ENCODE results near the gene SMNDC1. TPM values are rescaled to one million over a fixed set of nuclear protein-coding genes. Genes with fewer than 3 reads are reported as not detected.

Gene SMNDC1
- 36.2 and 40.2 TPM in 2 replicates for total RNA-seq (2013; cell fraction: nucleolus; rRNA removed)
- 4.6 and 7.8 TPM in 2 replicates for total RNA-seq (2014; rRNA removed)
- total RNA-seq (2014; rRNA removed; fragmentation: Illumina TruSeq; extraction: Trizol): 11.0 and 12.3 TPM in 2 replicates
- 32.8 and 37.2 TPM in 2 replicates for total RNA-seq (2021)
- polyA plus RNA-seq (2011; ENCODE audit: low read depth): 7.3 TPM
- polyA plus RNA-seq (2011; rRNA removed): 17.1 and 25.3 TPM in 2 replicates
- 6.1 and 6.5 TPM in 2 replicates for polyA plus RNA-seq (2011; cell fraction: cytosol; rRNA removed)
- 10.0 and 12.6 TPM in 2 replicates for polyA plus RNA-seq (2011; cell fraction: nucleus; rRNA removed)
- 14.0 and 21.2 TPM in 2 replicates for polyA plus RNA-seq (2012)
- 35.3 and 44.0 TPM in 2 replicates for polyA plus RNA-seq (2014; fragmentation: Illumina TruSeq; extraction: Trizol)
- 10 to 100 TPM; 10.1 to 12.9 TPM for polyA plus RNA-seq (2014; fragmentation: Nextera tagmentation; extraction: Ambion mirVana)
- polyA plus RNA-seq (2014; rRNA removed): 12.5 and 19.1 TPM in 2 replicates
- polyA plus RNA-seq (2016; fragmentation: Nextera tagmentation; extraction: Ambion mirVana): 10 to 100 TPM; 22.7 to 26.5 TPM
- polyA minus RNA-seq (2011; rRNA and poly(A)+ RNA removed): 4.6 and 9.4 TPM in 2 replicates
- 4.4 and 8.5 TPM in 2 replicates for polyA minus RNA-seq (2011; cell fraction: cytosol; rRNA and poly(A)+ RNA removed)
- 11.8 and 21.9 TPM in 2 replicates for polyA minus RNA-seq (2011; cell fraction: nucleus; rRNA and poly(A)+ RNA removed)
- Bru-seq, nascent RNA: percentile 96 among the genes with signal in this experiment
- percentile 94 among the genes with signal in this experiment for BruChase-seq, experiment 1, labeled RNA remaining after a 6-hour chase
- percentile 94 among the genes with signal in this experiment for BruChase-seq, experiment 2, labeled RNA remaining after a 2-hour chase
- long read RNA-seq, experiment 1, full-length matches to known transcripts: 11 of 13 reads
- long read RNA-seq, experiment 1, partial matches to known transcripts: 1 of 13 reads
- long read RNA-seq, experiment 1, other reads (novel, unspliced or antisense): 1 of 13 reads
- long read RNA-seq, experiment 2, full-length matches to known transcripts: 1 of 20 reads
- long read RNA-seq, experiment 2, partial matches to known transcripts: 15 of 20 reads
- long read RNA-seq, experiment 2, other reads (novel, unspliced or antisense): 4 of 20 reads

DNA sequence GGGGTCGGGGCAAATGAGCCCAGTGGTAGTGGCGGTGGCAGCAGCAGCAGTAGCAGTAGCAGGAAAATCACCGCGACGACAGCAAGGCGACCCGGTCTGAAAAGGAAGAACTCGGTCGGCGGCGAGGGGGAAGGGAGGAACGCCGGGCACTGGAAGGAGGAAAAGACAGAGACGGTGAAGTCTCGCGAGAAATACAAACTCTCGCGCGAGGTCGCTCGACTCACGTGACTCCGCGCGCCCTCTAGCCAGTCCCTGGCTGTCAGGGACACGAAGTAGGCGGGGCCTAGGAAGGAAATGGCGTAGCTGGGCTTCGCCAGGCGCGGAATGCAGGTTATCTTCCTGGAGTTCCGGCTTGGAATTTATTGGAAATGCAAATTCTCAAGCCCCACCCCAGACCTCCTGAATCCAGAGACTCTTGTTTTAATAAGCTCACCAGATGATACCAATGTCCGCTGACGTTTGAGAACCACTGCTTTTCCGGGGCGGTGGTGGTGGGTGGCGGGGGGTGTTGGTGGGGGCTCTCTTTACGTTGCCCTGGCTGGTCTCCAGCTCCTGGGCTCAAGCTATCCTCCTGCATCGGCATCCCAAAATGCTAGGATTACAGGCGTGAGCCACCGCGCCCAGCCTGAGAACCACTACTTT, at the start of gene SMNDC1:
SMNDC1 (minus strand) TSS at position 141 of the 642 bp plus-strand sequence. CDS start 1,333 bp downstream, outside the sequence.
- FAIRE-seq: peak; percentile 97
- ATAC-seq: peak; percentile 91
- Histone ChIP-seq H3K9ac (ENCODE audit: control insufficient read depth, insufficient read depth, low read length) (peak within 1 kb of the TSS; percentile 92), H3K36me3 (ENCODE audit: control insufficient read depth in 2 of 2, insufficient read depth in 2 of 2, low read length in 1 of 2) (peaks cover 0 to 14% of the 10 kb centered on the region in 2 experiments; a peak in 1 of 4 replicates), H3K27ac (ENCODE audit: control insufficient read depth, insufficient read depth) (peak within 1 kb of the TSS; percentile 88), H3K27me3 (replicated peaks in 1 of 2; ENCODE audit: control insufficient read depth in 2 of 2, insufficient read depth in 2 of 2, low read length in 1 of 2) (no peaks in the 10 kb centered on the region), H3K4me1 (ENCODE audit: control insufficient read depth, insufficient read depth, low read length) (peaks cover 7% of the 10 kb centered on the region; the same call in 1 of the 2 replicates), H3K4me2 (ENCODE audit: control insufficient read depth, insufficient read depth) (peak within 1 kb of the TSS; percentile 86), H2AFZ (ENCODE audit: control insufficient read depth, low read depth, low read length) (peak within 1 kb of the TSS; percentile 89), H3K9me3 (replicated peaks; ENCODE audit: control insufficient read depth, insufficient read depth, low read length) (no peaks in the 10 kb centered on the region), H3K79me2 (ENCODE audit: control insufficient read depth, insufficient read depth, low read length) (peaks cover 47% of the 10 kb centered on the region), H4K20me1 (ENCODE audit: control insufficient read depth, insufficient read depth) (0 out of 2 replicates have a peak, but pooled peaks cover 4% of the 10 kb centered on the region), H3K4me3 (peak within 1 kb of the TSS; percentile 81)
- in situ Hi-C loops (cut with MboI) (loop anchor here (10.0 to 25.0 kb wide), 2 partner anchors 370 to 1832 kb away; no protein-coding TSS in a partner anchor), intact Hi-C loops (cut with micrococcal nuclease; ENCODE audit: unreplicated experiment) (loop anchor here (5.0 to 10.0 kb wide), 3 partner anchors 367 to 700 kb away; no protein-coding TSS in a partner anchor)
- no TSS peak for BruUV-seq (replicated peaks)
- ChIA-PET POLR2A (interaction anchor here (0.5 to 1.9 kb wide), 20 partner anchors 9 to 560 kb away, joined by 3 to 10 read pairs (median 4); no protein-coding TSS in a partner anchor), CTCF (interaction anchor here (0.8 to 7.0 kb wide), 28 partner anchors 9 to 368 kb away, joined by 3 to 191 read pairs (median 7); partner anchors contain the start of gene SMC3), SMC1A (ENCODE audit: uncharacterized antibody, unreplicated experiment) (interaction anchor here (0.6 to 5.4 kb wide), 30 partner anchors 9 to 614 kb away, joined by 3 to 69 read pairs (median 4); partner anchors contain the start of genes BBIP1 and SHOC2), RAD21 (ENCODE audit: unreplicated experiment) (interaction anchor here (0.6 to 6.9 kb wide), 24 partner anchors 9 to 1832 kb away, joined by 3 to 151 read pairs (median 5); partner anchors contain the start of genes BBIP1, SHOC2 and SMC3)
- WGBS (ENCODE audit: insufficient coverage, insufficient replicate concordance, low lambda C conversion rate, missing lambda C conversion rate): under 1% methylated on average over 41 of the region's 42 CpGs
- DNase-seq (ENCODE audit: low read depth, low spot score): peak; percentile 89
- TF ChIP-seq, protein P1, sequence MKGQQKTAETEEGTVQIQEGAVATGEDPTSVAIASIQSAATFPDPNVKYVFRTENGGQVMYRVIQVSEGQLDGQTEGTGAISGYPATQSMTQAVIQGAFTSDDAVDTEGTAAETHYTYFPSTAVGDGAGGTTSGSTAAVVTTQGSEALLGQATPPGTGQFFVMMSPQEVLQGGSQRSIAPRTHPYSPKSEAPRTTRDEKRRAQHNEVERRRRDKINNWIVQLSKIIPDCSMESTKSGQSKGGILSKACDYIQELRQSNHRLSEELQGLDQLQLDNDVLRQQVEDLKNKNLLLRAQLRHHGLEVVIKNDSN (IDR thresholded peaks at IDR 0.05; ENCODE audit: borderline replicate concordance, extremely low read length, insufficient read depth, low read depth, low read length): peak; percentile 88
- peak; percentile 30; the same call in 1 of the 2 replicates for TF ChIP-seq ATF7 (IDR thresholded peaks at IDR 0.05; ENCODE audit: low read depth)
- TF ChIP-seq EED (IDR thresholded peaks at IDR 0.05; ENCODE audit: low read depth): peak; percentile 90
- TF ChIP-seq CBFB (IDR thresholded peaks at IDR 0.05; ENCODE audit: low read depth): peak; percentile 85
- 0 out of 2 replicates have a peak, but pooled peaks have one; percentile 39 for TF ChIP-seq TARDBP (IDR thresholded peaks at IDR 0.05; ENCODE audit: borderline replicate concordance)
- TF ChIP-seq SMAD5 (IDR thresholded peaks at IDR 0.05; ENCODE audit: low read depth): peak; percentile 91
- TF ChIP-seq POU2F2 (IDR thresholded peaks at IDR 0.05; ENCODE audit: borderline replicate concordance, low read depth, low read length): peak; percentile 93
- TF ChIP-seq CREB1 (IDR thresholded peaks at IDR 0.05; ENCODE audit: low read depth): peak; percentile 88
- TF ChIP-seq ESRRA (IDR thresholded peaks at IDR 0.05; ENCODE audit: low read length): no peak
- peak; percentile 34; the same call in 1 of the 2 replicates for TF ChIP-seq HCFC1 (IDR thresholded peaks at IDR 0.05; ENCODE audit: low read length)
- TF ChIP-seq, protein P2, sequence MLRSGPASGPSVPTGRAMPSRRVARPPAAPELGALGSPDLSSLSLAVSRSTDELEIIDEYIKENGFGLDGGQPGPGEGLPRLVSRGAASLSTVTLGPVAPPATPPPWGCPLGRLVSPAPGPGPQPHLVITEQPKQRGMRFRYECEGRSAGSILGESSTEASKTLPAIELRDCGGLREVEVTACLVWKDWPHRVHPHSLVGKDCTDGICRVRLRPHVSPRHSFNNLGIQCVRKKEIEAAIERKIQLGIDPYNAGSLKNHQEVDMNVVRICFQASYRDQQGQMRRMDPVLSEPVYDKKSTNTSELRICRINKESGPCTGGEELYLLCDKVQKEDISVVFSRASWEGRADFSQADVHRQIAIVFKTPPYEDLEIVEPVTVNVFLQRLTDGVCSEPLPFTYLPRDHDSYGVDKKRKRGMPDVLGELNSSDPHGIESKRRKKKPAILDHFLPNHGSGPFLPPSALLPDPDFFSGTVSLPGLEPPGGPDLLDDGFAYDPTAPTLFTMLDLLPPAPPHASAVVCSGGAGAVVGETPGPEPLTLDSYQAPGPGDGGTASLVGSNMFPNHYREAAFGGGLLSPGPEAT (IDR thresholded peaks at IDR 0.05; ENCODE audit: low read depth): peak; percentile 81
- TF ChIP-seq, protein P3, sequence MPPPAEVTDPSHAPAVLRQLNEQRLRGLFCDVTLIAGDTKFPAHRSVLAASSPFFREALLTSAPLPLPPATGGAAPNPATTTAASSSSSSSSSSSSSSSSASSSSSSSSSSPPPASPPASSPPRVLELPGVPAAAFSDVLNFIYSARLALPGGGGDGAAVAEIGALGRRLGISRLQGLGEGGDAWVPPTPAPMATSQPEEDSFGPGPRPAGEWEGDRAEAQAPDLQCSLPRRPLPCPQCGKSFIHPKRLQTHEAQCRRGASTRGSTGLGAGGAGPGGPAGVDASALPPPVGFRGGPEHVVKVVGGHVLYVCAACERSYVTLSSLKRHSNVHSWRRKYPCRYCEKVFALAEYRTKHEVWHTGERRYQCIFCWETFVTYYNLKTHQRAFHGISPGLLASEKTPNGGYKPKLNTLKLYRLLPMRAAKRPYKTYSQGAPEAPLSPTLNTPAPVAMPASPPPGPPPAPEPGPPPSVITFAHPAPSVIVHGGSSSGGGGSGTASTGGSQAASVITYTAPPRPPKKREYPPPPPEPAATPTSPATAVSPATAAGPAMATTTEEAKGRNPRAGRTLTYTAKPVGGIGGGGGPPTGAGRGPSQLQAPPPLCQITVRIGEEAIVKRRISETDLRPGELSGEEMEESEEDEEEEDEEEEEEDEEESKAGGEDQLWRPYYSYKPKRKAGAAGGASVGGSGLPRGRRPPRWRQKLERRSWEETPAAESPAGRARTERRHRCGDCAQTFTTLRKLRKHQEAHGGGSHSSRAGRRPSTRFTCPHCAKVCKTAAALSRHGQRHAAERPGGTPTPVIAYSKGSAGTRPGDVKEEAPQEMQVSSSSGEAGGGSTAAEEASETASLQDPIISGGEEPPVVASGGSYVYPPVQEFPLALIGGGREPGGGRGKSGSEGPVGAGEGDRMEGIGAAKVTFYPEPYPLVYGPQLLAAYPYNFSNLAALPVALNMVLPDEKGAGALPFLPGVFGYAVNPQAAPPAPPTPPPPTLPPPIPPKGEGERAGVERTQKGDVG (CRISPR knock-in tag; IDR thresholded peaks at IDR 0.05): no peak
